ENCODE results near the gene STK4. TPM values are rescaled to one million over a fixed set of nuclear protein-coding genes. Genes with fewer than 3 reads are reported as not detected.

STK4 gene
- total RNA-seq, 1 experiment from 2014 or later: 43.0 TPM

GRCh38 chr20:45124365-45124764 lies 158.1 kb downstream of the STK4 start, which contains the start of gene WFDC12:
Gene WFDC12, minus strand, starts transcription at chr20:45124465. Its CDS starts 18 bp downstream, at chr20:45124447.
- Histone ChIP-seq H2BK12ac (ENCODE audit: insufficient read length, low read depth, low read length) (no peak within 1 kb of the TSS), H2BK5ac (ENCODE audit: insufficient read length, low read length) (no peak within 1 kb of the TSS), H2AFZ (ENCODE audit: low read length) (no peak within 1 kb of the TSS), H3K23ac (ENCODE audit: insufficient read length, low read depth, low read length) (no peak within 1 kb of the TSS), H3K23me2 (ENCODE audit: insufficient read length, low read depth, low read length, poor library complexity, severe bottlenecking) (no peaks in the 10 kb centered on the region), H2AK5ac (ENCODE audit: insufficient read length, low read length) (no peak within 1 kb of the TSS), H3K4me1 (ENCODE audit: insufficient read depth, low read length) (no peaks in the 10 kb centered on the region), H3K4ac (ENCODE audit: low read depth, low read length) (no peak within 1 kb of the TSS), H3K79me1 (ENCODE audit: insufficient read depth, low read depth, low read length, poor library complexity, severe bottlenecking) (no peaks in the 10 kb centered on the region), H3K18ac (ENCODE audit: insufficient read length, low read depth, low read length) (no peak within 1 kb of the TSS), H2BK120ac (ENCODE audit: low read depth, low read length, poor library complexity, severe bottlenecking) (no peak within 1 kb of the TSS), H3K14ac (ENCODE audit: insufficient read depth, low read length) (no peak within 1 kb of the TSS), H4K5ac (ENCODE audit: insufficient read length, low read depth, low read length) (no peak within 1 kb of the TSS), H4K8ac (replicated peaks; ENCODE audit: insufficient read length, low read depth, low read length) (no peak within 1 kb of the TSS), H3K4me2 (ENCODE audit: insufficient read depth, insufficient read length, low read length) (no peak within 1 kb of the TSS), H3K9me3 (ENCODE audit: control insufficient read depth, low read depth, low read length) (no peaks in the 10 kb centered on the region), H3K27ac (ENCODE audit: insufficient read length, low read depth, low read length) (no peak within 1 kb of the TSS), H3K27me3 (ENCODE audit: insufficient read depth, low read length) (no peaks in the 10 kb centered on the region), H2BK20ac (ENCODE audit: low read depth, low read length, poor library complexity, severe bottlenecking) (no peak within 1 kb of the TSS), H3K9ac (ENCODE audit: extremely low read depth, insufficient read length, low read length) (no peak within 1 kb of the TSS), H3T11ph (ENCODE audit: low read length) (no peak within 1 kb of the TSS), H4K91ac (ENCODE audit: insufficient read length, low read depth, low read length) (no peak within 1 kb of the TSS), H3K79me2 (ENCODE audit: insufficient read depth, low read length) (no peaks in the 10 kb centered on the region), H2BK15ac (ENCODE audit: low read depth, low read length) (no peak within 1 kb of the TSS), H3K56ac (ENCODE audit: insufficient read length, low read depth, low read length) (no peak within 1 kb of the TSS), H4K20me1 (ENCODE audit: control insufficient read depth, insufficient read depth, insufficient read length) (no peaks in the 10 kb centered on the region)
- peaks cover 19% of the 10 kb centered on the region for H3K27me3 Mint-ChIP-seq (ENCODE audit: low read depth)
- H3K36me3 Mint-ChIP-seq (ENCODE audit: insufficient read depth in 1 of 3, low read depth in 3 of 3): no peaks in the 10 kb centered on the region
- H3K4me1 Mint-ChIP-seq: no peaks in the 10 kb centered on the region
- no CpG with 5 or more reads among the region's 6 CpGs for WGBS (ENCODE audit: extremely low coverage, insufficient read length, low lambda C conversion rate)
- no peak within 1 kb of the TSS for H3K27ac Mint-ChIP-seq
- no peak for TF ChIP-seq CTCF (conservative IDR thresholded peaks at IDR 0.05)
- no peak within 1 kb of the TSS for H3K4me3 Mint-ChIP-seq
- no peak for DNase-seq
- peaks cover 0 to 3% of the 10 kb centered on the region in 2 experiments; a peak in 3 of 5 replicates for H3K9me3 Mint-ChIP-seq

All from H9 (cell line).